Activated B cell treated with CpG ODN at 0.5 μM for 24 hours (primary cell): ENCODE results near the gene MBIP. TPM values are rescaled to one million over a fixed set of nuclear protein-coding genes. Genes with fewer than 3 reads are reported as not detected.

Source experiments
- ATAC-seq: fragments of 200-7000 bp; cut with Tn5 transposase; one replicate; pipeline ENCODE4 v1.10.0; 2021; ENCODE audit warnings: low read depth, mild to moderate bottlenecking, moderate library complexity
- CTCF ChIA-PET: fragments of 350-600 bp; sonication (Branson Sonifier 250); formaldehyde crosslinking; loops from one replicate; lab custom pipeline; 2021; ENCODE audit warnings: antibody characterized with exemption; lab: Charles Lee
- POLR2A ChIA-PET: fragments of 350-600 bp; sonication (Branson Sonifier 250); formaldehyde crosslinking; loops from one replicate; lab custom pipeline; 2021; ENCODE audit warnings: antibody characterized with exemption; lab: Charles Lee
- DNase-seq: peaks from one replicate; pipeline ENCODE4 v3.0.0; 2022
- H3K27ac Mint-ChIP-seq: one replicate; pipeline ENCODE4 v1.8.0; 2020; ENCODE audit warnings: mixed read lengths
- H3K27me3 Mint-ChIP-seq: one replicate; pipeline ENCODE4 v1.8.0; 2021; ENCODE audit warnings: mixed read lengths
- H3K36me3 Mint-ChIP-seq: one replicate; pipeline ENCODE4 v1.8.0; 2021; ENCODE audit warnings: low read depth, mixed read lengths
- H3K4me1 Mint-ChIP-seq: one replicate; pipeline ENCODE4 v1.8.0; 2021; ENCODE audit warnings: mixed read lengths
- H3K4me3 Mint-ChIP-seq: one replicate; pipeline ENCODE4 v1.8.0; 2020; ENCODE audit warnings: mild to moderate bottlenecking, mixed read lengths
- H3K9me3 Mint-ChIP-seq: one replicate; pipeline ENCODE4 v1.8.0; 2020; ENCODE audit warnings: mixed read lengths
- intact Hi-C: fragments of 100-400 bp; cut with micrococcal nuclease; formaldehyde crosslinking; loops from one replicate; pipeline ENCODE4 v1.15.1; 2024
- total RNA-seq: library from RNA; stranded (reverse); gene quantifications from 2 replicates; pipeline ENCODE4 v1.2.3, GENCODE V29; 2022
- TF ChIP-seq, protein P1 (sequence below): fragments of 200-600 bp; IDR thresholded peaks from one replicate; pipeline ENCODE4 v1.8.0; 2022; ENCODE audit warnings: antibody characterized with exemption, mild to moderate bottlenecking

Gene MBIP
- total RNA-seq, 1 donor from 2014 or later, result 21.7 TPM

DNA sequence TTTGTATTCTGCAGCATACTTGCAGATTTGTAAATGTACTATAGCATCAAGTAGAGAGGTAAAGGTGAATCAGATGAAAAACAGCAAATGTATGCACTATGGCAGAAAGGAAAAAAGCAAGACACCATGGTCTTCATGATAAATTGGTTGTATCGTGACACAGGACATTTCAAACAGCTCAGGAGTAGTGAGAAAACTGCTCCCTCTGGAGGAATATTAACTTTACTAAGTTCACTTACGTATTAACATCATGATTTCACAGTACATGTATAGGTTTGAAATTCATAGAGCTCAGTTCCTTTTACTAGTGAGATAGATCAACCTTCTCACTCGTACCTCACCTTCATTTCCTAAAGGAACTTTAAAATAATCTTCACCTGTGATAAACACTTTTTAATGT is 6.5 kb downstream of the MBIP start:
- no peaks in the 10 kb centered on the region for H3K9me3 Mint-ChIP-seq
- H3K36me3 Mint-ChIP-seq, result peaks cover 49% of the 10 kb centered on the region
- no peak overlapping the region for H3K4me3 Mint-ChIP-seq
- H3K27ac Mint-ChIP-seq, result no peak overlapping the region
- ATAC-seq (no peak), DNase-seq (no peak)
- intact Hi-C loops, result loop anchor here (10.0 kb wide), 1 partner anchor 1779 kb away; the partner anchor contains the start of gene EAPP
- ChIA-PET POLR2A (no interaction called here), CTCF (no interaction called here)
- H3K4me1 Mint-ChIP-seq, result peaks cover 4% of the 10 kb centered on the region
- no peaks in the 10 kb centered on the region for H3K27me3 Mint-ChIP-seq
- TF ChIP-seq, protein P1, sequence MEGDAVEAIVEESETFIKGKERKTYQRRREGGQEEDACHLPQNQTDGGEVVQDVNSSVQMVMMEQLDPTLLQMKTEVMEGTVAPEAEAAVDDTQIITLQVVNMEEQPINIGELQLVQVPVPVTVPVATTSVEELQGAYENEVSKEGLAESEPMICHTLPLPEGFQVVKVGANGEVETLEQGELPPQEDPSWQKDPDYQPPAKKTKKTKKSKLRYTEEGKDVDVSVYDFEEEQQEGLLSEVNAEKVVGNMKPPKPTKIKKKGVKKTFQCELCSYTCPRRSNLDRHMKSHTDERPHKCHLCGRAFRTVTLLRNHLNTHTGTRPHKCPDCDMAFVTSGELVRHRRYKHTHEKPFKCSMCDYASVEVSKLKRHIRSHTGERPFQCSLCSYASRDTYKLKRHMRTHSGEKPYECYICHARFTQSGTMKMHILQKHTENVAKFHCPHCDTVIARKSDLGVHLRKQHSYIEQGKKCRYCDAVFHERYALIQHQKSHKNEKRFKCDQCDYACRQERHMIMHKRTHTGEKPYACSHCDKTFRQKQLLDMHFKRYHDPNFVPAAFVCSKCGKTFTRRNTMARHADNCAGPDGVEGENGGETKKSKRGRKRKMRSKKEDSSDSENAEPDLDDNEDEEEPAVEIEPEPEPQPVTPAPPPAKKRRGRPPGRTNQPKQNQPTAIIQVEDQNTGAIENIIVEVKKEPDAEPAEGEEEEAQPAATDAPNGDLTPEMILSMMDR, result no peak

- Mint-ChIP-seq H3K9me3 (no peaks in the 10 kb centered on the region), H3K27me3 (no peaks in the 10 kb centered on the region), H3K4me3 (no peak overlapping the region), H3K36me3 (peaks cover 56% of the 10 kb centered on the region), H3K27ac (no peak overlapping the region), H3K4me1 (peaks cover 4% of the 10 kb centered on the region)
- intact Hi-C loops, result loop anchor here (10.0 kb wide), 1 partner anchor 1778 kb away; the partner anchor contains the start of gene EAPP
- DNase-seq, result no peak
- CTCF ChIA-PET, result no interaction called here
- ATAC-seq, result no peak
- POLR2A ChIA-PET, result interaction anchor here (0.6 kb wide), 1 partner anchor 1818 kb away, joined by 4 read pairs; no protein-coding TSS in a partner anchor
- TF ChIP-seq, protein P1, result no peak
These were observed 7.2 kb downstream of the MBIP start for GRCh38 chr14:36313206-36313605.

DNA sequence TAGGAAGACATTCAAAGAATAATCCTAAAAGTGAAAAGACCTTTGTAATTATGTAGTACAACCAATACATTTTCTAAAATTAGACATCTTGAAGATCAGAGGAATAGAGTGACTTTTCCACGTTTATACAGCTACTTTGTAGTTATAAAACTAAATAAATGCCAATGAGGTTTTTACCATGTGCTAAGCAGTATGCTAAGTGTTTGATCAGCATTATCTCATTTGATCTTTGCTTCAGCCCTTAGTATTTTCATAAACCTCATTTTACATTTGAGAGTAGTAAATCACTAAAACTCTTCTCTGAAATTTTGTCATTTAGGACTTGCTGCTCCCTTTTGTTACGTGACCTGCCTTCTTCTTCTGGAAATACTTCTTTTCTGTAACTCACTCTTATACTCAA is 13.6 kb downstream of the MBIP start:
- CTCF ChIA-PET, result no interaction called here
- DNase-seq, result no peak
- intact Hi-C loops, result no loop called here
- Mint-ChIP-seq H3K4me3 (no peak overlapping the region), H3K27ac (no peak overlapping the region), H3K4me1 (no peaks in the 10 kb centered on the region), H3K27me3 (no peaks in the 10 kb centered on the region), H3K9me3 (no peaks in the 10 kb centered on the region), H3K36me3 (peaks cover 75% of the 10 kb centered on the region)
- TF ChIP-seq, protein P1, result no peak
- POLR2A ChIA-PET, result no interaction called here
- no peak for ATAC-seq

GRCh38 chr14:36304895-36305294 is 15.5 kb downstream of the MBIP start:
- Mint-ChIP-seq H3K4me3 (no peak overlapping the region), H3K9me3 (no peaks in the 10 kb centered on the region), H3K4me1 (no peaks in the 10 kb centered on the region), H3K27me3 (no peaks in the 10 kb centered on the region), H3K36me3 (peaks cover 66% of the 10 kb centered on the region), H3K27ac (no peak overlapping the region)
- DNase-seq, result no peak
- intact Hi-C loops, result no loop called here
- CTCF ChIA-PET, result no interaction called here
- TF ChIP-seq, protein P1, result no peak
- POLR2A ChIA-PET, result no interaction called here
- no peak for ATAC-seq

DNA sequence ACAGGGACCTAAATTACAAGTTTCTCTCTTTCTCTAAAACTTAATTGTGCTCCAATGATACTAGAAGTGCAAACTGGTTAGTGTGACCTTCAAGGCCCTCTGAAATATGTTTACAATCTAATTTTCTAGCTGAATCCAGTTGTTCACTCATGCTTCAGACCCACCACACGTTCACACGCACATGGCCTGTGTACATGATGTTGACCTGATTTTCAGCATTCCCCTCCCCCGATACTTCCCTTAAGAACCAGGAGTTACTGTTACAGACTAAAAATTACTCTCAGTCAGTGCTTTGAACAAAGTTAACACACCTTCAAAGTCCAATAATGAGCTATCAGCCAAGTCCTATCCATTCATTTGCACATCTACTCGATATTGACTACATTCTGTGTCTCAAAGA is 16.5 kb downstream of the MBIP start:
- no peak for ATAC-seq
- TF ChIP-seq, protein P1, result no peak
- Mint-ChIP-seq H3K9me3 (no peaks in the 10 kb centered on the region), H3K4me3 (no peak overlapping the region), H3K27me3 (no peaks in the 10 kb centered on the region), H3K4me1 (no peaks in the 10 kb centered on the region), H3K27ac (no peak overlapping the region), H3K36me3 (peaks cover 61% of the 10 kb centered on the region)
- DNase-seq, result no peak
- CTCF ChIA-PET, result no interaction called here
- POLR2A ChIA-PET, result no interaction called here
- intact Hi-C loops, result no loop called here
